ENCODE data around the gene EXOC3L2.

EXOC3L2 gene

DNA sequence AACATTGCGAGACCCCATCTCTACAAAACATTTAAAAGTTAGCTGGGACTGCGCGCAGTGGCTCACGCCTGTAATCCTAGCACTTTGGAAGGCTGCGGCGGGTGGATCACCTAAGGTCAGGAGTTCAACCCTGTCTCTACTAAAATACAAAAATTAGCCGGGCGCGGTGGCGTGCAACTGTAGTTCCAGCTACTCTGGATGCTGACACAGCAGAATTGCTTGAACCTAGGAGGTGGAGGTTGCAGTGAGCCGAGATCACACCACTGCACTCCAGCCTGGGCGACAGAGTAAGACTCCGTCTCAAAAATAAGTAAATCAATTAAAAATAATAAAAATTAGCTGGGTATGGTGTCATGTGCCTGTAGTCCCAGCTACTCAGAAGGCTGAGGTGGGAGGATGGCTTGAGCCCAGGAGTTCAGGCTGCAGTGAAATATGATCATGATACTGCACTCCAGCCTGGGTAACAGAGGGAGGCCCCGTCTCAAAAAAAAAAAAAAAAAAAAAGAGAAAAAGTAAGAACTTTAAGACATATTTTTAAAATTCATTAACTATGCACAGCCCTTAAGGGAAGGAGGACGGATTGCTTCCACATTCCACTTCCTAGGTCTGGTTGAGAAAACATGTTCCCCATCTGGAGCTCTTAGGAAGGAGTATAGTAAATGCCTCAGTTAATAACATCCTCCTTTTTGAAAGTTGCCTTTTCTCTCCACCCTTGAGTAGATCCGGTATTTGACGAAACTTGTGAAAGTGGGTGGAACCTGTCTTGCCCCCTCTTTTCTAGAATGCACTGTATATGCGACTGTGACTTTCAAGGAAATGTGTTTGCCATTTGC, 26.1 kb downstream of the EXOC3L2 start:
- DNase-seq: peak in 1 of 2 experiments; percentile 5

GRCh38 chr19:45218426-45218825, 26.8 kb downstream of the EXOC3L2 start:
- no peak for DNase-seq

- no peak for DNase-seq
Measured at GRCh38 chr19:45217957-45218334, 27.3 kb downstream of the EXOC3L2 start.

DNA sequence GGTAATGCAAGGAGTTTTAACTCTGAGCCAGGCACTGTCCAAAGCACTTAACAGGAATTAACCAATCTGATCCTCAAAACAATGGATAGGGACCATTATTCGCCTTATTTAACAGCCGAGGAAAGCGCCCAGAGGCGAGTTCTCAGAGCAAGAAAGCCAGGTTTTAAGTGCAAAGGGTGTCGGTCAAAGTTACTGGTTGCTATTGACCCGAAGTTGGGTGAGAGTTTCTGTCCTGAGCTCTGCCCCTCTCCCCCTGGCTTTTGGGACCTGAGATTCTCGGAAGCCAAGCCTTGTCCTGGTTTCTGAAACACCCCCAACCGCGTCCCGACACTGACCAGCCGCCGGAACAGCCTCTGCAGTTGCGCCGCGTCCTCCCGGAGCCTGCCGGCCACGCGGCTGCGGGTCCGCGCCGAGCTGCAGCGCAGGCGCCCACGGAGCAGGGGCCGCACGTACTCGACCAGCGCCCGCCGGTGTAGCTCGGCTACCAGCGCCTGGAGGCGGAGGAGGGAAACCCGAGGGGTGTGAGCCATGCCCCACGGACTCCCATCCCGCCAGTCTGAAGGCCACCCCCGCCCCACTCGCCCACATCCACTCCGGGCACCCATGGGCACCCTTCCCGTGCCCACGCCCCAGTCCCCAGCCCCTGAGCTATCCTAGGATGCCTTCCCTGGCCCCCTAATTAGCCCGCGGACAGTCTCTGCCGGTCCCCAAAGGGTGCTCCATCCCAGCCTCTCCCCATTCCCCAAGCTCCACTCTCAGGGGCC, 27.8 kb downstream of the EXOC3L2 start:
- DNase-seq: no peak

DNA sequence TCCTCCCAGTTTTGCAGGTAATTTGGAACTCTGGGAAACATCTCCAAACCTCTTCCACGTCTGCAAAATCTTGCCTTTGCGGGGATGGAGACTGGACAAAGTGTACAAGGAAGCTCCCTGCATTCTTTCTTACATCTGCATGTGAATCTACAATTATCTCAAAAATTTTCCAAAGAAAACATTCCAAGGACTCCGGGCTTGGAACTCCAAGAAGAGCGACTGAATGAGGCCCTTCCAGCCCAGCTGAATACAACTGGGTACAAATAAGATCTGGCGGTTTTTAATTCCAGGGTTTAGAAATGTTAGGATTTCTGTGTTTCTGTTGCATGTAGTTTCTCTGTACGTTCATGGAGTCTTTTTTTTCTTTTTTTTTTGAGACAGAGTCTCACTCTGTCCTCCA, 28.5 kb downstream of the EXOC3L2 start:
- DNase-seq: no peak

DNA sequence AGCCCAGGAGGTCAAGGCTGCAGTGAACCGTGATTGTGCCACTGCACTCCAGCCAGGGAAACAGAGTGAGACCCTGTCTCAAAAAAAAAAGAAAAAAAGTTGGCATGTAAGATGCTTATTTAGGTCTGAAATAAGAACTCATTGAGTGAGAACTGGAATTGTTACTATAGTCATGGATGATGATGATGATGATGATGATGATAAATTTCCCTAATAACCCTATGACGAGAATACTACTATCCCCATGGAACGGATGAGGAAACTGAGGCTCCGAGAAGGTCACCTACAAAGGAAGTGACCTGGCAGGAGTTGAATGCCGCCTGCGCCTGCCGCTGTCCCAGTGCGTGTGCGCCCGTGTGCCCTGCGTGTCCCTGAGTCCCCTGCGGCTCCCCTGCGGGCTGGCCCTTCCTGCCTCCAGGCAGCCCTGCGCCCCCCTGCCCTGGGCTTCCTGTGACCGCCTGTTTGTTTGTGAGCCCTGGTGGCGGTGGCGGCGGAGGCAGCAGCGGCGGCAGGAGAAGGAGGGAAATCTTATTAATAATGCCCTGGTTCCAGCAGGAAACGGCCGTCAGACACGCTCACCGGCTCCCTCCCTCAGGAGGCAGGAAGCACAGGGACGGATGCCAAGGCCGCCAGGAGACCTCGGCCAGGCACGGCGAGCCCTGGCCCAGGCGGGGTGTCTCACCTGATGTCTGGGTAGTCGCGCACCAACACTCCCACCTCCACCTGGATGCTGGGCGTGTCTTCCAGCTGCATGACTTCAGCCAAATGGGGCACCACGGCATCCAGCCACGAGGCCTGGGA, 29.6 kb downstream of the EXOC3L2 start:
- DNase-seq: no peak

DNA sequence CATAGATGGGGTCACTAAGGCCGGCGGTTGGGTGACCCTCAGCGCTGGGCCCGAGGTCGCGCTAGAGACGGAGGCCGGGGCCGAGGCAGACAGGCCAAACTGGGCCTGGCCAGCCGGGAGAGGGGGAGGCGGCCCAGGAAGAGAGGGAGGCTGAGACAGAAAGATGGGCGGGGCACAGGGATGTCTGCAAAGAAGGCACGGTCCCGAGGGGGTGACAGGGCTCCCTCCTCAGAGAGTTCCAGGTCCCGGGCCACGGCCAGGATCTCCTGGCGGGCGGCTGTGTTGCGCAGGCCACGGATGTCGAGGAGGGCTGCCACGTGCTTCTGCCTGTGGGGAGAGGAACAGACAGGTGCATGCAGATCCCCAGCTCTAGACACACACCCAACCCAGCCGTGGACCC, 32.2 kb downstream of the EXOC3L2 start:
- DNase-seq: no peak

DNA sequence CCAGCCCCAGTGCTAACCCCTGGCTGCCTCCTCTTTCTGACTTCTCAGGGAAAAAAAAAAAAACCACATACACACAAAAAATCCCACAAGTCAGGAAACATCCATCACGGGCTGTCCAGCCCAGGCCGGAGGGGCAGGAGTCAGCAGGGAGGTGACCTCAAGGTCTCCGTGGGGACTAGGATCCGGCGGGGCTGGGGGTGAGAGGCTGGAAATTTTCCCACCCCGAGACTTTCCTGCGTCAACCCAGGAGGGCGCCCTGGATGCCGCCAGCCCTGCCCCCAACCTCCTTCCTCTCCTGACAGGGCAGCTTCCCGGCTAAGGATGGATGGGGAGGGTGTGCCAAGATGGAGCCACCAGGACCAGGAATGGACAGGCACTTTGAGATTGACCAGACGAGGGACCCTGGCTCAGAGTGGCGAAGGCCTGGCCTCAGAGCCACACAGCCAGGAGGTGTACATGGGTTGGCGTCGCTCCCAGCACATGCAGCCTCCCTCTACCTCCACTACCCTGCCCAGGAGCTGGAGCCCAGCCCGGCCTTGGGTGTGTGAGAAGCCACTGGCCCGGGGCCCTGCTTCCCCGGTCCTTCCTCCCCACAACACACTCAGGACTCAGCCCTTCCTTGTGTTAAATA, 33.3 kb downstream of the EXOC3L2 start:
- no peak for DNase-seq

GRCh38 chr19:45206328-45206727, 38.9 kb downstream of the EXOC3L2 start:
- DNase-seq: no peak

- no peak for DNase-seq
Measured at GRCh38 chr19:45205810-45206209, 39.4 kb downstream of the EXOC3L2 start.

DNA sequence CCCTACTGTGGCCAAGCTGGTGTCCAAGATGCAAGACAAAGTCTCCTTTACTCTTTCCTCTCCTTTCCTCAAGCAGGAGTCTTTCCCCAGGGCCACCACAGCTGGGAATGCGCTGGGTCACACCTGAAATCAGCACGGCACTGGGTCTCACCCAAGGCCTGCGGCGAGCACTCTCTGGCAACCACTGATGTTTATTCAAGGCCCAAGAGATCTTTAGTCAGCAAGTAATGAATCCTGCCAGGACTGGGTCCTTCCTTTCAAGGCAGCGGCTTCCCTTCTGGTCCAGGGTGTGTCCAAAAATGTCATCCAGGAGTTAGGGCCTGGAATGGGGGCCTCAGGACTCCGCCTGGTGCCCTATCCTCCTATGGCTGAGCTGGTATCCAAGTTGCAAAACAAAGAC, 42.6 kb downstream of the EXOC3L2 start:
- DNase-seq: no peak

GRCh38 chr19:45200568-45200967, 44.6 kb downstream of the EXOC3L2 start:
- DNase-seq: no peak

- no peak for DNase-seq
Measured at GRCh38 chr19:45195764-45196163, 49.4 kb downstream of the EXOC3L2 start.

DNA sequence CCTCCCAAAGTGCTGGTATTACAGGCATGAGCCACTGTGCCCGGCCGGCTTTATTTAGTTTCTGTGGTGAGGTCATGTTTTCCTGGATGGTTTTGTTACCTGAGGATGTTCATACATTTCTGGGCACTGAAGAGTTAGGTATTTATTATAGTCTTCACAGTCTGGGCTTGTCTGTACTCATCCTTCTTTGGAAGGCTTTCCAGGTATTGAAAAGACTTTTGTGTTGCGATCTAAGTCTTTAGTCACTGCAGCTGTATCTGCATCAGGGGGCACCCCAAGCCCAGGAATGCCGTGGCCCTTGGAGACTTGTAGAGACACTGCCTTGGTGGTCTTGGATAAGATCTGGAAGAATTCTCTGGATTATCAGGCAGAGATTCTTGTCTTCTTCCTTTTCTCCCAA, 53.8 kb downstream of the EXOC3L2 start:
- DNase-seq: no peak

DNA sequence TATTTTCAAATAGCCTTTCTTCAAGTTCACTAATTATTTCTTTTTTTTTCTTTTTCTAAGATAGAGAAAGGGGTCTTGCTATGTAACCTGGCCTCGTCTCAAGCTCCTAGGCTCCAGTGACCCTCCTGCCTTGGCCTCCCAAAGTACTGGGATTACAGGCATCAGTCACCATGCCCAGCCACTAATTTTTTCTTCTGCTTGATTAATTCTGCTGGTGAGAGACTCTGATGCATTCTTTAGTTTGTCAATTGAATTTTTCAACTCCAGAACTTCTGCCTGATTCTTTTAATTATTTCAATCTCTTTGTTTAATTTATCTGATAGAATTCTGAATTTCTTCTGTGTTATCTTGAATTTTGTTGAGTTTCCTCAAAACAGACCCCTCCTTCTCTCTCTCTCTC, 55.2 kb downstream of the EXOC3L2 start:
- DNase-seq: no peak

DNA sequence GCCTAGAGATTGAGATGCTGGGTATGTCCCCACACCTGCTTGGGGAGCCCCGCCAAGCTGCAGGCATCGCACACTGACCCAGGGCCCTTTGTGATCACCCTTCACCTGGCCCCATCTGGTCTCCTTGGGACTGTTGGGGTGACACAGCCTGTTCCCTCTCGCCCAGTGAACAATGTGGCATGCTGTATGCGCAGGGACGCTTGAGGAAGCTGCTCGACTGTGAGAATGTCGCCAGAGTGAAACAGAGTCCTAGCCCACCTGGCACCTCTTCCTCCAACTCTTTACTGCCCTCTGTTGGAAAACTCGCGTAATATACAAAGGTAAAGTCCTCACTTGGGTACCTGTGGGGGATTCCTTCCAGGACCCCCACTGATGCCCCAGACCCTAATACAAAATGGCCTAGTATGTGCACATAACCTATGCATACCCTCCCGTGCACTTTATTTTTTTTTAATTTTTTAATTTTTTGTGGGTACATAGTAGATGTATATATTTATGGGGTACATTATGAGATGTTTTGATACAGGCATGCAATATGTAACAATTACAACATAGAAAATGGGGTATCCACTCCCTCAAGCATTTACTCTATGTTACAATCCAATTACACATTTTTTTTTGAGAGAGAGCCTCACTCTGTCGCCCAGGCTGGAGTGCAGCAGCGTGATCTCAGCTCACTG, 57.6 kb downstream of the EXOC3L2 start:
- peak in 1 of 2 experiments; percentile 24 for DNase-seq

- no peak for DNase-seq
Measured at GRCh38 chr19:45186509-45187334, 58.5 kb downstream of the EXOC3L2 start.

DNA sequence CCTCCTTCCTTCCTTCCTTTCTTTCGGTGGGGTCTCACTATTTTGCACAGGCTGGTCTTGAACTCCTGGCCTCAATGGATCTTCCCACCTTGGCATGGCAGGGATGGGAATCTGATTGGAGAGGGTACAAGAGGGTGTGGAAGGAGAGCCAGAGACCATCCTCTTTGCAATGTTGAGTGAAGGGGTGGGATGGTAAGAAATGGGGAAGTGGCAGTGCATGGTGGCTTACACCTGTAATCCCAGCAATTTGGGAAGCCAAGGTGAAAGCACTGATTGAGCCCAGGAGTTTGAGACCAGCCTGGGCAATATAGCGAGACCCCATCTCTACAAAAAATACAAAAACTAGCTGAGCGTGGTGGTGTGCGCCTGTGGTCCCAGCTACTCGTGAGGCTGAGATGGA, 61.1 kb downstream of the EXOC3L2 start:
- no peak for DNase-seq

GRCh38 chr19:45182758-45183157, 62.4 kb downstream of the EXOC3L2 start:
- DNase-seq: no peak

DNA sequence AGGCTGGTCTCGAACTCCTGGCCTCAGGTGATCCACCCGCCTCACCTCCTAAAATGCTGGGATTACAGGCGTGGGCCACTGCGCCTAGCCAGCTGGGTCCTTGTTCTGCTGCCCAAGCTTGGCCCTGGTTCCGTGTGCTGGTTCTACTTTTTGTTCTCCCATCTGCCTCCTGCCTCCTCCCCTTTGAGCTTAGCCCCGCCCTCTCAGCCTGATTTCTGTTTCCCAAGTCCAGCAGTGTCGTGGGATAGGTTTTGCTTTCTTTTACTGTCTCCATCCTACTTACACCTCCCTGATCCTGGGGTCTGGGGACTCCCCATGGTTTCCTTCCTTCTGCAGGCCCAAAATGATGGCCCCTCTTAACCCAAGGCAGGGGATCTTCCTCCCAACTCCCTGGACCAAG, 64.3 kb downstream of the EXOC3L2 start:
- no peak for DNase-seq

- DNase-seq: peak in 1 of 2 experiments; percentile 8
Measured at GRCh38 chr19:45179892-45180370, 65.3 kb downstream of the EXOC3L2 start.
